Right kidney (tissue), 1 donor: Measurements from ENCODE around the gene PRAMEF1.
"Not testable (repeated sequence)": the region's sequence is repeated elsewhere in the genome, so short reads cannot be mapped to it uniquely, and the experiment has no call there.

Source experiments
- DNase-seq: peaks from one replicate; pipeline ENCODE4 v3.0.0-alpha.2; 2016

The PRAMEF1 gene

GRCh38 chr1:12775443-12775842 lies 15.8 kb upstream of the PRAMEF1 start:
- no peak for DNase-seq

- no peak for DNase-seq
Observed at GRCh38 chr1:12776801-12777557, 14.2 kb upstream of the PRAMEF1 start.

GRCh38 chr1:12778061-12778460 lies 13.1 kb upstream of the PRAMEF1 start:
- DNase-seq = no peak

GRCh38 chr1:12778907-12779306 lies 12.3 kb upstream of the PRAMEF1 start:
- no peak for DNase-seq

GRCh38 chr1:12781488-12781887 lies 9.7 kb upstream of the PRAMEF1 start:
- not testable (repeated sequence) for DNase-seq

GRCh38 chr1:12783783-12784182 lies 7.4 kb upstream of the PRAMEF1 start:
- not testable (repeated sequence) for DNase-seq

GRCh38 chr1:12784729-12785128 lies 6.5 kb upstream of the PRAMEF1 start:
- DNase-seq = not testable (repeated sequence)

- no peak for DNase-seq
Observed at GRCh38 chr1:12798911-12799310, 7.7 kb downstream of the PRAMEF1 start.

GRCh38 chr1:12799730-12800129 lies 8.5 kb downstream of the PRAMEF1 start:
- DNase-seq = no peak

- DNase-seq = no peak
Observed at GRCh38 chr1:12809933-12810332, 18.7 kb downstream of the PRAMEF1 start.

GRCh38 chr1:12810691-12811408 lies 19.7 kb downstream of the PRAMEF1 start:
- DNase-seq = no peak

GRCh38 chr1:12811409-12811784 lies 20.2 kb downstream of the PRAMEF1 start:
- no peak for DNase-seq

GRCh38 chr1:12819061-12819460 lies 27.9 kb downstream of the PRAMEF1 start:
- not testable (repeated sequence) for DNase-seq

GRCh38 chr1:12831310-12831709 lies 40.1 kb downstream of the PRAMEF1 start, which contains the start of gene PRAMEF11:
Gene PRAMEF11 (minus strand): TSS chr1:12831410. CDS start chr1:12828789, 2,621 bp downstream.
- not testable (repeated sequence) for DNase-seq

- not testable (repeated sequence) for DNase-seq
Observed at GRCh38 chr1:12833251-12833650, 42.1 kb downstream of the PRAMEF1 start.
